Fibroblast of pulmonary artery (primary cell): ENCODE results near the gene DAB1.

ENCODE experiments used
- DNase-seq: peaks from one replicate; pipeline ENCODE4 v3.0.0-alpha.2; 2010; ENCODE audit warnings: low read depth
- H3K4me3 ChIP-seq: replicated peaks from 2 replicates; pipeline ENCODE4 v1.5.1; 2011; ENCODE audit warnings: low read depth, mild to moderate bottlenecking, control low read depth, low read length, moderate library complexity
- TF ChIP-seq, protein P1 (sequence below): IDR thresholded peaks from 2 replicates; pipeline ENCODE4 v1.5.1; 2011; ENCODE audit warnings: mild to moderate bottlenecking, control low read depth, low read length, inconsistent platforms; ENCODE audit errors: missing control alignments

DAB1 gene

GRCh38 chr1:57285992-57286391, 137.9 kb downstream of the DAB1 start:
- TF ChIP-seq, protein P1, sequence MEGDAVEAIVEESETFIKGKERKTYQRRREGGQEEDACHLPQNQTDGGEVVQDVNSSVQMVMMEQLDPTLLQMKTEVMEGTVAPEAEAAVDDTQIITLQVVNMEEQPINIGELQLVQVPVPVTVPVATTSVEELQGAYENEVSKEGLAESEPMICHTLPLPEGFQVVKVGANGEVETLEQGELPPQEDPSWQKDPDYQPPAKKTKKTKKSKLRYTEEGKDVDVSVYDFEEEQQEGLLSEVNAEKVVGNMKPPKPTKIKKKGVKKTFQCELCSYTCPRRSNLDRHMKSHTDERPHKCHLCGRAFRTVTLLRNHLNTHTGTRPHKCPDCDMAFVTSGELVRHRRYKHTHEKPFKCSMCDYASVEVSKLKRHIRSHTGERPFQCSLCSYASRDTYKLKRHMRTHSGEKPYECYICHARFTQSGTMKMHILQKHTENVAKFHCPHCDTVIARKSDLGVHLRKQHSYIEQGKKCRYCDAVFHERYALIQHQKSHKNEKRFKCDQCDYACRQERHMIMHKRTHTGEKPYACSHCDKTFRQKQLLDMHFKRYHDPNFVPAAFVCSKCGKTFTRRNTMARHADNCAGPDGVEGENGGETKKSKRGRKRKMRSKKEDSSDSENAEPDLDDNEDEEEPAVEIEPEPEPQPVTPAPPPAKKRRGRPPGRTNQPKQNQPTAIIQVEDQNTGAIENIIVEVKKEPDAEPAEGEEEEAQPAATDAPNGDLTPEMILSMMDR, result no peak
- H3K4me3 ChIP-seq, result no peak overlapping the region
- DNase-seq, result no peak

GRCh38 chr1:57282411-57282810, 141.4 kb downstream of the DAB1 start:
- TF ChIP-seq, protein P1, result no peak
- no peak overlapping the region for H3K4me3 ChIP-seq
- no peak for DNase-seq

- TF ChIP-seq, protein P1, result no peak
- H3K4me3 ChIP-seq, result no peak overlapping the region
- no peak for DNase-seq
Observed at GRCh38 chr1:57281324-57281723, 142.5 kb downstream of the DAB1 start.

- H3K4me3 ChIP-seq, result no peak overlapping the region
- DNase-seq, result no peak
- TF ChIP-seq, protein P1, result no peak
Observed at GRCh38 chr1:57279909-57280666, 143.8 kb downstream of the DAB1 start.

- DNase-seq, result no peak
- TF ChIP-seq, protein P1, result no peak
- H3K4me3 ChIP-seq, result no peak overlapping the region
Observed at GRCh38 chr1:57278558-57278957, 145.3 kb downstream of the DAB1 start.

DNA sequence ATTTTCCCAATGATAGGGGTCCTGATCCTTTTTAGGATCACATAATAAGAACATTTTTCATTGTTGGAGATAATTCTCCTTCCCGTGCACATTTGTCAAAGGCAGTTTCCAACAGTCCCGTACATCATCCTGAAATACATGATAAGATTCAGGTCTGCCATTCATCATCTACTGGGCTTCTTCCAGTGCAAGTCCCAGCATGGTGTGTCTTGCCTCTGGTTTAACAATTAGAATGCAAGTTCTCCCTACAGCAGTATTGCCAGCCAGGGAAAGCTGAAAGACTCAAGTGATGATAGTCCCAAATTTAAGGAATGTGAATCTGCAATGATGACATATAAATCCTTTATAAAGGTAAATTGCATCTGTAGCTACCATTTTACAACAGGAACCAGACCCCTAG, 146.2 kb downstream of the DAB1 start:
- no peak overlapping the region for H3K4me3 ChIP-seq
- TF ChIP-seq, protein P1, result no peak
- DNase-seq, result no peak

DNA sequence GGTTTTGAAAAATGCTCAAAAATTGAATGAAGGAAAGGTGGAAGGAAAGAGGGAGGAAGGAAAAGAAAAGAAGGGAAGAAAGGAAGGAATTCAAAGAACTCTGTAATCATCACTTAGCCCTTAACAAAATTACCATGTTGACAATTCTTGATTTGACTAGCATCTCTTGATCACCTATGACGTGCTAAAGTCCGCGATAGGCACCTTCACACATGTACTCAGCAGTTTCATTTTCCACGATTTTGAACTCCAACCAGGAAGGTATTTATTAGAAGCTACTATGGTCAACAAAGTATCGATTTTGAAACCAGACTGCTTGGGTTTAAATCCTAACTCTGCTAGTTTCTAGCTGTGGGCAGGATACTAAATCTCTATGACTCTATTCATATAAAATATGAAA, 146.9 kb downstream of the DAB1 start:
- no peak for DNase-seq
- no peak overlapping the region for H3K4me3 ChIP-seq
- TF ChIP-seq, protein P1, result no peak
